Right lobe of liver (tissue), 6 donors: ENCODE data around the gene ARL15. TPM values are rescaled to one million over a fixed set of nuclear protein-coding genes. Genes with fewer than 3 reads are reported as not detected.

ENCODE experiments used
- ATAC-seq, 4 donors: fragments of 200-7000 bp; cut with Tn5 transposase; one replicate each; pipeline ENCODE4 v1.9.1; 2020; ENCODE audit warnings: mild to moderate bottlenecking in 4 of 4, moderate library complexity in 4 of 4
- DNase-seq, 3 donors: peaks; one replicate each; pipeline ENCODE4 v3.0.0-alpha.2; 2020
- H3K27ac ChIP-seq, 3 donors: fragments of 200-600 bp; one replicate each; pipeline ENCODE4 v1.8.0; 2022
- H3K27me3 ChIP-seq, 2 donors: fragments of 200-600 bp; one replicate each; pipeline ENCODE4 v1.8.0; 2022
- H3K36me3 ChIP-seq, 4 donors: fragments of 200-600 bp; sonication (generic) in 1 of 4; one replicate each; pipeline versions ENCODE4 v1.5.1 to v1.8.0; 2017 to 2022; ENCODE audit warnings: control low read depth in 1 of 4
- H3K4me1 ChIP-seq, 4 donors: fragments of 200-600 bp; sonication (generic) in 1 of 4; one replicate each; pipeline versions ENCODE4 v1.5.1 to v1.8.0; 2017 to 2022; ENCODE audit warnings: control low read depth in 1 of 4
- H3K4me3 ChIP-seq, 3 donors: fragments of 200-600 bp; one replicate each; pipeline ENCODE4 v1.8.0; 2022
- H3K9me3 ChIP-seq, 4 donors: fragments of 200-600 bp; sonication (generic) in 1 of 4; one replicate each; pipeline versions ENCODE4 v1.5.1 to v1.8.0; 2017 to 2022; ENCODE audit warnings: control low read depth in 1 of 4
- CTCF ChIP-seq, 4 donors: fragments of 200-600 bp in 3 of 4; fragments of 450-650 bp in 1 of 4; IDR thresholded peaks; one replicate each; pipeline versions ENCODE4 v1.5.1 to v1.8.0; 2016 to 2022; ENCODE audit warnings: antibody characterized with exemption in 4 of 4, mild to moderate bottlenecking in 2 of 4
- POLR2A ChIP-seq: fragments of 450-650 bp; IDR thresholded peaks from one replicate; pipeline ENCODE4 v1.6.1; 2017; ENCODE audit warnings: antibody characterized with exemption, mild to moderate bottlenecking
- WGBS: methylation state at CpG from one replicate; pipeline ENCODE4 v1.1.6; 2018; ENCODE audit warnings: low coverage, low lambda C conversion rate; ENCODE audit not compliant: insufficient coverage; ENCODE audit errors: missing lambda C conversion rate; 5-methylcytosine and 5-hydroxymethylcytosine counted together
- intact Hi-C, 2 donors: fragments of 100-400 bp; cut with DNase I; formaldehyde crosslinking; loops; one replicate each; pipeline versions ENCODE4 v1.11.2 to v1.14.1; 2022
- total RNA-seq, 6 experiments: library from RNA; depleted of rRNA in 2 of 6; stranded (reverse); fragments of >200 nt in 2 of 6; fragmentation: NEBNext Ultra II Directional in 3 of 6; extraction: Animal tissue kit (Norgen Biotek cat#: 25700) in 3 of 6; gene quantifications; one replicate each; pipeline versions ENCODE4 v1.1.0 to v1.2.4, GENCODE V29; 2016 to 2023
- donor health status: DM: no; HTN: yes; CAD: no.
- donor health status: DM: no; HTN: no; CAD: no.
- donor health status: DM: no; HTN: no; CAD: no.
- donor health status: DM: no; HTN: yes; CAD: no.
- donor health status: DM: no; HTN: yes; CAD: no.

Gene ARL15
- total RNA-seq, 6 experiments from 2014 or later = 6.3 to 16.5 (median 9.6) TPM

DNA sequence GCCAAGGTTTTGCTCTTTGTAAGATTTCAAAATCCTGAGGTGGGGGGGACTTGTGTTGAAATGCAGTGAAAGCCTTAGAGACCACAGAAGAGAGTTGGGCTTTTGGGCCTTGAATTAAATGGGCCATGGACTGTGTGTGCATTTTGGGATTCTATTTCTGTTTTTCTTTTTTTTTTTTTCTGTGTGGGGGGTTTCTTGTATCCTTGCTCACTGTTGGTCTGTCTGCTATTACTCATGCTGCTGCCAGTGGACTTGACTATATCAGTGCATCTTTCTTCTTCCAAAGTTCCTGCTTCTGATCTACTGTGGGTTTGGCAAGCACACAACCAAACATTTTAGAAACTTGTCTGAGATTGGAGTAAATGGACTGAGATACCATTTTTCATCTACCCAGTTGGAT, 344.9 kb downstream of the ARL15 start:
- no peak for ATAC-seq
- no peak for DNase-seq
- TF ChIP-seq CTCF (IDR thresholded peaks at IDR 0.05) (no peak), POLR2A (no peak)
- Histone ChIP-seq H3K4me3 (no peak overlapping the region), H3K4me1 (no peaks in the 10 kb centered on the region), H3K27me3 (no peaks in the 10 kb centered on the region), H3K36me3 (no peaks in the 10 kb centered on the region), H3K27ac (no peak overlapping the region), H3K9me3 (no peaks in the 10 kb centered on the region)
- intact Hi-C loops = no loop called here

- no peak overlapping the region for H3K4me3 ChIP-seq
- H3K27ac ChIP-seq = no peak overlapping the region
- H3K27me3 ChIP-seq = no peaks in the 10 kb centered on the region
- intact Hi-C loops = no loop called here
- H3K36me3 ChIP-seq = no peaks in the 10 kb centered on the region
- ATAC-seq (peak; percentile 56 to 75 (median 72)), DNase-seq (no peak)
- TF ChIP-seq POLR2A (no peak), CTCF (IDR thresholded peaks at IDR 0.05) (peak; percentile 13 to 40 (median 28))
- 93% methylated on average over 1 of the region's 1 CpG for WGBS
- no peaks in the 10 kb centered on the region for H3K9me3 ChIP-seq
- H3K4me1 ChIP-seq = no peaks in the 10 kb centered on the region
These were observed 346.4 kb downstream of the ARL15 start for GRCh38 chr5:53963958-53964357.

DNA sequence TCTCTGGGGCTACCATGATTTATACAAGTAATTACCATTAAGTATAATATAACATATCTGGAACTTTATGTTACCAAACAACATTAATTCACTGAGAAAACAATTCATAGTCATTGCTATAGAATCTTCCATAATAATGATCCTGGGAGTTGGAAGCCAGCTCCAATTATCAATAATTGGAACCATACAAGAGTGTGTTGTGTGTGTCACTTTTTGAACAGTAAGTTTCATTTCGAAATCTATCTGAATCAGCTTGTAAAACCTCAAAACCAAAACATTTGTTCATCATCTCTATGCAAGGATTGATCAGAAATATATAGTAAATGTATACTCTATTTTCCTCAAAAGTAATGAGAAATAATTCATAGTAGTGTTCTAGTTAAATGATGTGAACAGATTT, 348.1 kb downstream of the ARL15 start:
- no peaks in the 10 kb centered on the region for H3K4me1 ChIP-seq
- DNase-seq (no peak), ATAC-seq (no peak)
- WGBS = 57% methylated on average over 1 of the region's 1 CpG
- H3K4me3 ChIP-seq = no peak overlapping the region
- H3K36me3 ChIP-seq = no peaks in the 10 kb centered on the region
- H3K9me3 ChIP-seq = peaks cover 0 to 3% (median 0%) of the 10 kb centered on the region in 4 donors
- no peak overlapping the region for H3K27ac ChIP-seq
- TF ChIP-seq CTCF (IDR thresholded peaks at IDR 0.05) (no peak), POLR2A (no peak)
- intact Hi-C loops = no loop called here
- H3K27me3 ChIP-seq = no peaks in the 10 kb centered on the region

DNA sequence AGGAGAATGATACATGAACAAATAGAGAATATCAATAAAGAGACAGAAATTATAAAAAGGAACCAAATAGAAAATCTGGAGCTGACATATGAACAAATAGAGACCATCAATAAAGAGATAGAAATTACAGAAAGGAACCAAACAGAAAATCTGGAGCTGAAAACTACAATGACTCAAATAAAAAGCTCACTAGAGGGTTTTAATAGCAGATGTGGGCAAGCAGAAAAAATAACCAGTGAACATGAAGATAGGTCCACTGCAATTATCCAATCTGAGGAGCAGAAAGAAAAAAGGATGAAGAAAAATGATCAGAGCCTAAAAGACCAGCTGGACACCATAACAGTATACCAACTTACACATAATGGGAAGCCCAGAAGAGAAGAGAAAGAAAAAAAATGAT, 353.7 kb downstream of the ARL15 start:
- ATAC-seq (no peak), DNase-seq (no peak)
- H3K4me1 ChIP-seq = no peaks in the 10 kb centered on the region
- intact Hi-C loops = no loop called here
- no peak overlapping the region for H3K4me3 ChIP-seq
- peaks cover 0 to 7% (median 0%) of the 10 kb centered on the region in 4 donors for H3K9me3 ChIP-seq
- H3K36me3 ChIP-seq = no peaks in the 10 kb centered on the region
- H3K27me3 ChIP-seq = no peaks in the 10 kb centered on the region
- TF ChIP-seq POLR2A (no peak), CTCF (IDR thresholded peaks at IDR 0.05) (no peak)
- no peak overlapping the region for H3K27ac ChIP-seq

GRCh38 chr5:53956196-53956595, 354.2 kb downstream of the ARL15 start:
- H3K4me1 ChIP-seq = no peaks in the 10 kb centered on the region
- H3K27ac ChIP-seq = no peak overlapping the region
- peaks cover 0 to 7% (median 0%) of the 10 kb centered on the region in 4 donors for H3K9me3 ChIP-seq
- no peak for ATAC-seq
- no peak overlapping the region for H3K4me3 ChIP-seq
- TF ChIP-seq POLR2A = no peak
- no peak for TF ChIP-seq CTCF (IDR thresholded peaks at IDR 0.05)
- intact Hi-C loops = no loop called here
- no peaks in the 10 kb centered on the region for H3K27me3 ChIP-seq
- DNase-seq = no peak
- H3K36me3 ChIP-seq = no peaks in the 10 kb centered on the region
- 81% methylated on average over 1 of the region's 1 CpG for WGBS
